Measurements from ENCODE around the gene MGAT4A.

GRCh38 chr2:98771721-98772524 is 41.0 kb upstream of the MGAT4A start:
- TF ChIP-seq CTCF (conservative IDR thresholded peaks at IDR 0.05) (no peak), ZFX (IDR thresholded peaks at IDR 0.05) (no peak)
